WTC11 (cell line): ENCODE results near the gene MPST.

Experiments
- CREB1 ChIP-seq: sonication (generic); formaldehyde crosslinking; IDR thresholded peaks from 2 replicates; pipeline ENCODE4 v1.8.0; 2023; ENCODE audit warnings: mild to moderate bottlenecking, missing genetic modification reagents
- CREM ChIP-seq: sonication (generic); formaldehyde crosslinking; IDR thresholded peaks from 2 replicates; pipeline ENCODE4 v1.8.1; 2022; ENCODE audit warnings: mild to moderate bottlenecking, missing genetic modification reagents, moderate library complexity
- CTCF ChIP-seq: fragments of 200-600 bp; IDR thresholded peaks from 2 replicates; pipeline ENCODE4 v1.8.0; 2022; ENCODE audit warnings: antibody characterized with exemption
- GABPB1 ChIP-seq: sonication (generic); formaldehyde crosslinking; IDR thresholded peaks from 2 replicates; pipeline ENCODE4 v1.8.1; 2023; ENCODE audit warnings: mild to moderate bottlenecking, missing genetic modification reagents
- NFATC4 ChIP-seq: fragments of 250-450 bp; sonication (Bioruptor Pico); IDR thresholded peaks from 2 replicates; pipeline ENCODE4 v1.9.0; 2021; ENCODE audit warnings: mild to moderate bottlenecking
- OVOL2 ChIP-seq: fragments of 250-450 bp; sonication (Bioruptor Pico); IDR thresholded peaks from 2 replicates; pipeline ENCODE4 v1.9.0; 2021; ENCODE audit warnings: mild to moderate bottlenecking, borderline replicate concordance
- TEAD4 ChIP-seq: sonication (generic); formaldehyde crosslinking; IDR thresholded peaks from 2 replicates; pipeline ENCODE4 v1.8.0; 2022; ENCODE audit warnings: mild to moderate bottlenecking, missing genetic modification reagents
- ZNF232 ChIP-seq: sonication (generic); formaldehyde crosslinking; IDR thresholded peaks from 2 replicates; pipeline ENCODE4 v1.8.0; 2022; ENCODE audit warnings: mild to moderate bottlenecking, missing genetic modification reagents

- TF ChIP-seq CTCF (no peak), NFATC4 (CRISPR knock-in tag) (no peak), ZNF232 (no peak), CREM (CRISPR knock-in tag) (no peak), CREB1 (CRISPR knock-in tag) (no peak), TEAD4 (CRISPR knock-in tag) (no peak), GABPB1 (CRISPR knock-in tag) (no peak), OVOL2 (no peak)
These were observed 594 bp downstream of the MPST start for GRCh38 chr22:37020192-37020479.
